Gastroesophageal sphincter (tissue), 4 donors: ENCODE data around the gene ZNF774. TPM values are rescaled to one million over a fixed set of nuclear protein-coding genes. Genes with fewer than 3 reads are reported as not detected.

ENCODE experiments used
- ATAC-seq: fragments of 150-250 bp; one replicate; pipeline ENCODE4 v1.9.1; 2016; ENCODE audit warnings: mild to moderate bottlenecking, moderate library complexity
- H3K27ac ChIP-seq, 4 donors: fragments of 200-600 bp; sonication (generic) in 3 of 4; 1 replicate in 3 of 4; 2 replicates in 1 of 4; pipeline ENCODE4 v1.5.1; 2016 to 2019
- H3K27me3 ChIP-seq: fragments of 200-600 bp; sonication (generic); one replicate; pipeline ENCODE4 v1.5.1; 2019
- H3K36me3 ChIP-seq, 2 donors: fragments of 200-600 bp; sonication (generic); one replicate each; pipeline ENCODE4 v1.5.1; 2019; ENCODE audit warnings: control low read depth in 1 of 2
- H3K4me1 ChIP-seq, 3 donors: fragments of 200-600 bp; sonication (generic); 1 replicate in 2 of 3; 2 replicates in 1 of 3; pipeline ENCODE4 v1.5.1; 2016 to 2019; ENCODE audit warnings: control low read depth in 2 of 3
- H3K4me3 ChIP-seq, 2 donors: fragments of 200-600 bp; sonication (generic); one replicate each; pipeline ENCODE4 v1.5.1; 2019; ENCODE audit warnings: mild to moderate bottlenecking in 1 of 2, moderate library complexity in 1 of 2
- H3K9me3 ChIP-seq, 3 donors: fragments of 200-600 bp; sonication (generic); one replicate each; pipeline ENCODE4 v1.5.1; 2017 to 2019; ENCODE audit warnings: control low read depth in 2 of 3
- CTCF ChIP-seq, 4 experiments: fragments of 200-600 bp in 2 of 4; fragments of 450-650 bp in 2 of 4; sonication (generic) in 1 of 4; IDR thresholded peaks; one replicate each; pipeline ENCODE4 v1.5.1; 2017 to 2019; ENCODE audit warnings: antibody characterized with exemption in 4 of 4, mild to moderate bottlenecking in 2 of 4, moderate library complexity in 2 of 4
- EP300 ChIP-seq: sonication (generic); formaldehyde crosslinking; IDR thresholded peaks from one replicate; pipeline ENCODE4 v1.6.1; 2017; ENCODE audit warnings: antibody characterized with exemption, mild to moderate bottlenecking
- POLR2A ChIP-seq, 2 donors: fragments of 450-650 bp; IDR thresholded peaks; one replicate each; pipeline ENCODE4 v1.6.1; 2017; ENCODE audit warnings: antibody characterized with exemption in 2 of 2, mild to moderate bottlenecking in 2 of 2, moderate library complexity in 1 of 2
- POLR2AphosphoS5 ChIP-seq: sonication (generic); formaldehyde crosslinking; IDR thresholded peaks from one replicate; pipeline ENCODE4 v1.6.1; 2017; ENCODE audit warnings: antibody characterized with exemption
- WGBS, 2 donors: methylation state at CpG; one replicate each; pipeline ENCODE4 v1.1.5; 2018; ENCODE audit warnings: low coverage in 1 of 2; 5-methylcytosine and 5-hydroxymethylcytosine counted together
- total RNA-seq, 4 donors: library from RNA; depleted of rRNA; stranded (reverse); fragments of >200 nt; gene quantifications; one replicate each; pipeline ENCODE4 v1.1.0, GENCODE V29; 2016

The ZNF774 gene
- total RNA-seq, 4 donors from 2014 or later = 0.78 to 17.2 (median 1.1) TPM

GRCh38 chr15:90388462-90389380, 36.6 kb downstream of the ZNF774 start:
- H3K36me3 ChIP-seq = peaks cover 0 to 14% of the 10 kb centered on the region in 2 donors
- no peak for TF ChIP-seq POLR2A (IDR thresholded peaks at IDR 0.05)
- no peak for TF ChIP-seq POLR2AphosphoS5
- TF ChIP-seq CTCF (IDR thresholded peaks at IDR 0.05) = peak in 2 of 4 experiments; percentile 2 to 14
- TF ChIP-seq EP300 = no peak
- peak overlapping the region; percentile 95 to 99 (median 98) for H3K27ac ChIP-seq
- H3K4me3 ChIP-seq = peak overlapping the region; percentile 92 to 93
- ATAC-seq = peak; percentile 67
- H3K27me3 ChIP-seq = no peaks in the 10 kb centered on the region
- no peaks in the 10 kb centered on the region for H3K9me3 ChIP-seq
- peaks cover 0 to 51% (median 22%) of the 10 kb centered on the region in 3 donors for H3K4me1 ChIP-seq
- WGBS, 2 donors = 0 to 2% methylated on average over 8 of the region's 52 CpGs

- Histone ChIP-seq H3K9me3 (no peaks in the 10 kb centered on the region), H3K4me1 (peaks cover 3 to 59% (median 26%) of the 10 kb centered on the region in 3 donors), H3K27ac (peak overlapping the region in 3 of 4 donors; percentile 36 to 99 (median 99)), H3K27me3 (no peaks in the 10 kb centered on the region), H3K4me3 (peak overlapping the region; percentile 92 to 93), H3K36me3 (peaks cover 0 to 14% of the 10 kb centered on the region in 2 donors)
- TF ChIP-seq POLR2AphosphoS5 = no peak
- no peak for TF ChIP-seq POLR2A (IDR thresholded peaks at IDR 0.05)
- TF ChIP-seq CTCF (IDR thresholded peaks at IDR 0.05) = no peak
- TF ChIP-seq EP300 = no peak
- ATAC-seq = no peak
- WGBS, 2 donors = 27% methylated on average over 4 of the region's 6 CpGs; no CpG with 5 or more reads in 1 of the 2 donors
Measured at GRCh38 chr15:90389513-90389912, 37.4 kb downstream of the ZNF774 start.

- TF ChIP-seq CTCF (IDR thresholded peaks at IDR 0.05) = no peak
- no peak for TF ChIP-seq EP300
- no peak for TF ChIP-seq POLR2A (IDR thresholded peaks at IDR 0.05)
- no peak for TF ChIP-seq POLR2AphosphoS5
- no peaks in the 10 kb centered on the region for H3K9me3 ChIP-seq
- peaks cover 20 to 90% (median 33%) of the 10 kb centered on the region in 3 donors for H3K4me1 ChIP-seq
- peak overlapping the region in 1 of 4 donors; percentile 31 for H3K27ac ChIP-seq
- H3K4me3 ChIP-seq = no peak overlapping the region
- H3K27me3 ChIP-seq = no peaks in the 10 kb centered on the region
- 90 to 93% methylated on average over 1 of the region's 1 CpG for WGBS, 2 donors
- H3K36me3 ChIP-seq = peaks cover 0 to 14% of the 10 kb centered on the region in 2 donors
- ATAC-seq = no peak
Measured at GRCh38 chr15:90393040-90393439, 41.0 kb downstream of the ZNF774 start.

GRCh38 chr15:90394074-90394473, 42.0 kb downstream of the ZNF774 start:
- Histone ChIP-seq H3K36me3 (peaks cover 0 to 14% of the 10 kb centered on the region in 2 donors), H3K4me1 (peaks cover 20 to 100% (median 33%) of the 10 kb centered on the region in 3 donors), H3K9me3 (no peaks in the 10 kb centered on the region), H3K27ac (peak overlapping the region; percentile 25 to 75 (median 56)), H3K27me3 (no peaks in the 10 kb centered on the region), H3K4me3 (no peak overlapping the region)
- ATAC-seq = no peak
- TF ChIP-seq POLR2AphosphoS5 (no peak), CTCF (IDR thresholded peaks at IDR 0.05) (no peak), EP300 (no peak)
- WGBS, 2 donors = 100% methylated on average over 1 of the region's 1 CpG
